Panc1 (cell line): ENCODE data around the gene GRIN2A.

ENCODE experiments used
- SIN3A ChIP-seq: IDR thresholded peaks from 2 replicates; pipeline ENCODE4 v1.6.1; 2012; ENCODE audit warnings: low read depth, mild to moderate bottlenecking, low read length, moderate library complexity, borderline replicate concordance; ENCODE audit not compliant: insufficient read depth
- TF ChIP-seq, protein P1 (sequence below): fragments of 450-650 bp; IDR thresholded peaks from 2 replicates; pipeline ENCODE4 v1.5.1; 2017; ENCODE audit warnings: mild to moderate bottlenecking

DNA sequence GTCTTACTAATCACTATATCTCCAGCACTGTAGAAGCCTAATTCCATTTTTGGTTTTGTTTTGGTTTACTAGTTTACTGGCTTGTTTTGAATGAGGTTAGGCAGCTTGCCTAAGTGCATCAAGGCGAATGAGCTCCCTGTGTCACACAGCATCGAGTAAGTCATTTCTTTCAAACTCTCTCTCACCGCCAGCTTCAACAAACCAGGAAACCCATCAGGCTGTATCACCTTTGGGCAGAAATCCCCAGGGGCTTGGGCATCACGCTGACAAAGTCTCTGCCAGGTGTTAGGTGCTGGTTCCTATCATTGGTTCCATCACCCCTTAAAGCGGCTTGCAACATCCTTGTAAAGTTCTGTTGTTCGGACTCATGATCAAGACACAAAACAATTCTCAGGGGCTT, 226.6 kb downstream of the GRIN2A start:
- TF ChIP-seq, protein P1, sequence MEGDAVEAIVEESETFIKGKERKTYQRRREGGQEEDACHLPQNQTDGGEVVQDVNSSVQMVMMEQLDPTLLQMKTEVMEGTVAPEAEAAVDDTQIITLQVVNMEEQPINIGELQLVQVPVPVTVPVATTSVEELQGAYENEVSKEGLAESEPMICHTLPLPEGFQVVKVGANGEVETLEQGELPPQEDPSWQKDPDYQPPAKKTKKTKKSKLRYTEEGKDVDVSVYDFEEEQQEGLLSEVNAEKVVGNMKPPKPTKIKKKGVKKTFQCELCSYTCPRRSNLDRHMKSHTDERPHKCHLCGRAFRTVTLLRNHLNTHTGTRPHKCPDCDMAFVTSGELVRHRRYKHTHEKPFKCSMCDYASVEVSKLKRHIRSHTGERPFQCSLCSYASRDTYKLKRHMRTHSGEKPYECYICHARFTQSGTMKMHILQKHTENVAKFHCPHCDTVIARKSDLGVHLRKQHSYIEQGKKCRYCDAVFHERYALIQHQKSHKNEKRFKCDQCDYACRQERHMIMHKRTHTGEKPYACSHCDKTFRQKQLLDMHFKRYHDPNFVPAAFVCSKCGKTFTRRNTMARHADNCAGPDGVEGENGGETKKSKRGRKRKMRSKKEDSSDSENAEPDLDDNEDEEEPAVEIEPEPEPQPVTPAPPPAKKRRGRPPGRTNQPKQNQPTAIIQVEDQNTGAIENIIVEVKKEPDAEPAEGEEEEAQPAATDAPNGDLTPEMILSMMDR = no peak
- no peak for TF ChIP-seq SIN3A
